SK-N-DZ (cell line): ENCODE data around the gene SVIL.
"Not testable (repeated sequence)": the region's sequence is repeated elsewhere in the genome, so short reads cannot be mapped to it uniquely, and the experiment has no call there.

Experiments
- DNase-seq: peaks from one replicate; pipeline ENCODE4 v3.0.0-alpha.2; 2015; ENCODE audit warnings: low spot score

The SVIL gene

GRCh38 chr10:29488471-29488870, 146.3 kb downstream of the SVIL start:
- DNase-seq: not testable (repeated sequence)

GRCh38 chr10:29487884-29488266, 146.9 kb downstream of the SVIL start:
- not testable (repeated sequence) for DNase-seq

GRCh38 chr10:29487032-29487883, 147.5 kb downstream of the SVIL start:
- DNase-seq: not testable (repeated sequence)

- no peak for DNase-seq
Observed at GRCh38 chr10:29486433-29486832, 148.3 kb downstream of the SVIL start.

- not testable (repeated sequence) for DNase-seq
Observed at GRCh38 chr10:29484677-29485076, 150.1 kb downstream of the SVIL start.

- DNase-seq: no peak
Observed at GRCh38 chr10:29482591-29483431, 152.0 kb downstream of the SVIL start.

- DNase-seq: no peak
Observed at GRCh38 chr10:29481906-29482440, 152.8 kb downstream of the SVIL start.

- DNase-seq: peak; percentile 10
Observed at GRCh38 chr10:29479981-29480954, 154.5 kb downstream of the SVIL start.

- peak; percentile 36 for DNase-seq
Observed at GRCh38 chr10:29479081-29479925, 155.5 kb downstream of the SVIL start.

- DNase-seq: no peak
Observed at GRCh38 chr10:29473406-29474100, 161.2 kb downstream of the SVIL start.

GRCh38 chr10:29473087-29473356, 161.7 kb downstream of the SVIL start:
- no peak for DNase-seq

- DNase-seq: no peak
Observed at GRCh38 chr10:29472301-29473086, 162.3 kb downstream of the SVIL start.

GRCh38 chr10:29471544-29471859, 163.3 kb downstream of the SVIL start:
- DNase-seq: no peak

- no peak for DNase-seq
Observed at GRCh38 chr10:29470843-29471543, 163.8 kb downstream of the SVIL start.

GRCh38 chr10:29470355-29470705, 164.4 kb downstream of the SVIL start:
- no peak for DNase-seq

GRCh38 chr10:29469481-29470354, 165.1 kb downstream of the SVIL start:
- no peak for DNase-seq

GRCh38 chr10:29465384-29465783, 169.4 kb downstream of the SVIL start:
- DNase-seq: no peak
